ENCODE data around the gene GPR15.

The GPR15 gene

GRCh38 chr3:98522544-98523281 lies 9.1 kb upstream of the GPR15 start, which contains the start of gene CLDND1:
TSS of gene CLDND1 (minus strand) at chr3:98522902. CDS start at chr3:98521424, 1,478 bp downstream.
- TF ChIP-seq CTCF (IDR thresholded peaks at IDR 0.05; ENCODE audit: insufficient read depth, low read length, poor library complexity, severe bottlenecking): no peak
- peak within 1 kb of the TSS; percentile 80 for H3K4me3 ChIP-seq (replicated peaks; ENCODE audit: low read depth, low read length)
- no peaks in the 10 kb centered on the region for H3K27me3 ChIP-seq (replicated peaks; ENCODE audit: control insufficient read depth, insufficient read depth, low read length)
- peak; percentile 100 for DNase-seq (ENCODE audit: extremely low read depth, insufficient read length)
- peaks cover 2% of the 10 kb centered on the region for H3K36me3 ChIP-seq (ENCODE audit: control insufficient read depth, insufficient read depth, low read length)

- DNase-seq (ENCODE audit: extremely low read depth, insufficient read length): no peak
- Histone ChIP-seq H3K36me3 (ENCODE audit: control insufficient read depth, insufficient read depth, low read length) (no peaks in the 10 kb centered on the region; the same call in 1 of the 2 replicates), H3K4me3 (replicated peaks; ENCODE audit: low read depth, low read length) (no peak overlapping the region), H3K27me3 (replicated peaks; ENCODE audit: control insufficient read depth, insufficient read depth, low read length) (no peaks in the 10 kb centered on the region)
- no peak for TF ChIP-seq CTCF (IDR thresholded peaks at IDR 0.05; ENCODE audit: insufficient read depth, low read length, poor library complexity, severe bottlenecking)
Observed at GRCh38 chr3:98525494-98525893, 6.3 kb upstream of the GPR15 start.

GRCh38 chr3:98528474-98529346 lies 3.1 kb upstream of the GPR15 start:
- Histone ChIP-seq H3K36me3 (ENCODE audit: control insufficient read depth, insufficient read depth, low read length) (peaks cover 3% of the 10 kb centered on the region; the same call in 1 of the 2 replicates), H3K27me3 (replicated peaks; ENCODE audit: control insufficient read depth, insufficient read depth, low read length) (no peaks in the 10 kb centered on the region), H3K4me3 (replicated peaks; ENCODE audit: low read depth, low read length) (peak overlapping the region; percentile 47)
- no peak for TF ChIP-seq CTCF (IDR thresholded peaks at IDR 0.05; ENCODE audit: insufficient read depth, low read length, poor library complexity, severe bottlenecking)
- DNase-seq (ENCODE audit: extremely low read depth, insufficient read length): no peak

GRCh38 chr3:98529856-98530459 lies 1.8 kb upstream of the GPR15 start:
- no peak for DNase-seq (ENCODE audit: extremely low read depth, insufficient read length)
- peaks cover 3% of the 10 kb centered on the region; the same call in 1 of the 2 replicates for H3K36me3 ChIP-seq (ENCODE audit: control insufficient read depth, insufficient read depth, low read length)
- TF ChIP-seq CTCF (IDR thresholded peaks at IDR 0.05; ENCODE audit: insufficient read depth, low read length, poor library complexity, severe bottlenecking): no peak
- peak overlapping the region; percentile 86 for H3K4me3 ChIP-seq (replicated peaks; ENCODE audit: low read depth, low read length)
- H3K27me3 ChIP-seq (replicated peaks; ENCODE audit: control insufficient read depth, insufficient read depth, low read length): no peaks in the 10 kb centered on the region

GRCh38 chr3:98530676-98531075 lies 1.1 kb upstream of the GPR15 start:
- no peak for TF ChIP-seq CTCF (IDR thresholded peaks at IDR 0.05; ENCODE audit: insufficient read depth, low read length, poor library complexity, severe bottlenecking)
- H3K36me3 ChIP-seq (ENCODE audit: control insufficient read depth, insufficient read depth, low read length): peaks cover 3% of the 10 kb centered on the region; the same call in 1 of the 2 replicates
- DNase-seq (ENCODE audit: extremely low read depth, insufficient read length): no peak
- H3K27me3 ChIP-seq (replicated peaks; ENCODE audit: control insufficient read depth, insufficient read depth, low read length): no peaks in the 10 kb centered on the region
- peak overlapping the region; percentile 86 for H3K4me3 ChIP-seq (replicated peaks; ENCODE audit: low read depth, low read length)
